ENCODE measurements around the gene BCKDHB. TPM values are rescaled to one million over a fixed set of nuclear protein-coding genes. Genes with fewer than 3 reads are reported as not detected.

The BCKDHB gene
- total RNA-seq, 1 donor from 2014 or later = 15.0 TPM

- no peak for FAIRE-seq
- no peak overlapping the region for H3K4me3 ChIP-seq (ENCODE audit: low read depth, low read length)
- no peak for TF ChIP-seq CTCF (IDR thresholded peaks at IDR 0.05; ENCODE audit: insufficient read depth, low read length, severe bottlenecking)
- no peak for DNase-seq (ENCODE audit: low read depth)
- no peaks in the 10 kb centered on the region for H3K27me3 ChIP-seq (ENCODE audit: control insufficient read depth, insufficient read depth, low read length)
- H3K36me3 ChIP-seq (ENCODE audit: control insufficient read depth, insufficient read depth, low read length) = no peaks in the 10 kb centered on the region
These were observed 232.9 kb downstream of the BCKDHB start for GRCh38 chr6:80339421-80339820.

- Histone ChIP-seq H3K4me3 (ENCODE audit: low read depth, low read length) (no peak overlapping the region), H3K27me3 (ENCODE audit: control insufficient read depth, insufficient read depth, low read length) (no peaks in the 10 kb centered on the region), H3K36me3 (ENCODE audit: control insufficient read depth, insufficient read depth, low read length) (no peaks in the 10 kb centered on the region)
- FAIRE-seq (no peak), DNase-seq (ENCODE audit: low read depth) (no peak)
- TF ChIP-seq CTCF (IDR thresholded peaks at IDR 0.05; ENCODE audit: insufficient read depth, low read length, severe bottlenecking) = no peak
These were observed 233.8 kb downstream of the BCKDHB start for GRCh38 chr6:80340280-80340679.

- Histone ChIP-seq H3K27me3 (ENCODE audit: control insufficient read depth, insufficient read depth, low read length) (no peaks in the 10 kb centered on the region), H3K36me3 (ENCODE audit: control insufficient read depth, insufficient read depth, low read length) (no peaks in the 10 kb centered on the region)
- no peak for FAIRE-seq
These were observed 234.2 kb downstream of the BCKDHB start for GRCh38 chr6:80340686-80341085.

GRCh38 chr6:80341330-80341729, 234.9 kb downstream of the BCKDHB start:
- no peak for FAIRE-seq
- no peak for TF ChIP-seq CTCF (IDR thresholded peaks at IDR 0.05; ENCODE audit: insufficient read depth, low read length, severe bottlenecking)
- no peaks in the 10 kb centered on the region for H3K36me3 ChIP-seq (ENCODE audit: control insufficient read depth, insufficient read depth, low read length)

More at GRCh38 chr6:80340686-80341085, 234.2 kb downstream of the BCKDHB start:
- no peak for DNase-seq (ENCODE audit: low read depth)
- H3K4me3 ChIP-seq (ENCODE audit: low read depth, low read length) = no peak overlapping the region
- no peak for TF ChIP-seq CTCF (IDR thresholded peaks at IDR 0.05; ENCODE audit: insufficient read depth, low read length, severe bottlenecking)

GRCh38 chr6:80343511-80343910, 237.0 kb downstream of the BCKDHB start:
- H3K27me3 ChIP-seq (ENCODE audit: control insufficient read depth, insufficient read depth, low read length) = no peaks in the 10 kb centered on the region
- no peak overlapping the region for H3K4me3 ChIP-seq (ENCODE audit: low read depth, low read length)
- DNase-seq (ENCODE audit: low read depth) (no peak), FAIRE-seq (no peak)
- no peak for TF ChIP-seq CTCF (IDR thresholded peaks at IDR 0.05; ENCODE audit: insufficient read depth, low read length, severe bottlenecking)
- H3K36me3 ChIP-seq (ENCODE audit: control insufficient read depth, insufficient read depth, low read length) = no peaks in the 10 kb centered on the region

More at GRCh38 chr6:80341330-80341729, 234.9 kb downstream of the BCKDHB start:
- H3K27me3 ChIP-seq (ENCODE audit: control insufficient read depth, insufficient read depth, low read length) = no peaks in the 10 kb centered on the region
- DNase-seq (ENCODE audit: low read depth) = no peak
- H3K4me3 ChIP-seq (ENCODE audit: low read depth, low read length) = no peak overlapping the region

- DNase-seq (ENCODE audit: low read depth) = no peak
- Histone ChIP-seq H3K4me3 (ENCODE audit: low read depth, low read length) (no peak overlapping the region), H3K27me3 (ENCODE audit: control insufficient read depth, insufficient read depth, low read length) (no peaks in the 10 kb centered on the region), H3K36me3 (ENCODE audit: control insufficient read depth, insufficient read depth, low read length) (no peaks in the 10 kb centered on the region)
- TF ChIP-seq CTCF (IDR thresholded peaks at IDR 0.05; ENCODE audit: insufficient read depth, low read length, severe bottlenecking) = no peak
- no peak for FAIRE-seq
These were observed 240.6 kb downstream of the BCKDHB start for GRCh38 chr6:80347101-80347500.

All from bronchial epithelial cell (primary cell).